ENCODE data around the gene FAM20A.
"Not testable (repeated sequence)": the region's sequence is repeated elsewhere in the genome, so short reads cannot be mapped to it uniquely, and the experiment has no call there.

Gene FAM20A

DNA sequence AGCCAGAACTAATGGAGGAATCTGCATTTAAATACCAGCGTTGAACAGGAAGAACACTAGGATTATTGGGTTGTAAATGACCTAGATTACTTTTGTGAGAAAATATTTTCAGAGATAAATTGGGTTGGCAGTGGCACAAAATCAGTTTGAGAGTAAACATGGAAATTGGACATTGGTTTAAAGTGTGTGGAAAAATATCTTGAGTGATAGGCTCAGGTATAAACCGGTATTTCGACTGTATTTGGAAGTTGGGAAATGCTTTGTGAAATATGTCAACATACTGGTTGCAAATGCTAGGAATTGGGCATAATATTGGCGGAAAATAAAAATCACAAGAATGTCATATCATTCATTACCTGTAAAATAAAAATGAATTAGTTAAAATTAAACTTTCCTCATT lies 73.9 kb downstream of the FAM20A start:
- no peaks in the 10 kb centered on the region for H4K20me1 ChIP-seq (ENCODE audit: insufficient read depth)
- no peaks in the 10 kb centered on the region for H3K27me3 ChIP-seq (ENCODE audit: insufficient read depth, low read depth)
- TF ChIP-seq, protein P1, sequence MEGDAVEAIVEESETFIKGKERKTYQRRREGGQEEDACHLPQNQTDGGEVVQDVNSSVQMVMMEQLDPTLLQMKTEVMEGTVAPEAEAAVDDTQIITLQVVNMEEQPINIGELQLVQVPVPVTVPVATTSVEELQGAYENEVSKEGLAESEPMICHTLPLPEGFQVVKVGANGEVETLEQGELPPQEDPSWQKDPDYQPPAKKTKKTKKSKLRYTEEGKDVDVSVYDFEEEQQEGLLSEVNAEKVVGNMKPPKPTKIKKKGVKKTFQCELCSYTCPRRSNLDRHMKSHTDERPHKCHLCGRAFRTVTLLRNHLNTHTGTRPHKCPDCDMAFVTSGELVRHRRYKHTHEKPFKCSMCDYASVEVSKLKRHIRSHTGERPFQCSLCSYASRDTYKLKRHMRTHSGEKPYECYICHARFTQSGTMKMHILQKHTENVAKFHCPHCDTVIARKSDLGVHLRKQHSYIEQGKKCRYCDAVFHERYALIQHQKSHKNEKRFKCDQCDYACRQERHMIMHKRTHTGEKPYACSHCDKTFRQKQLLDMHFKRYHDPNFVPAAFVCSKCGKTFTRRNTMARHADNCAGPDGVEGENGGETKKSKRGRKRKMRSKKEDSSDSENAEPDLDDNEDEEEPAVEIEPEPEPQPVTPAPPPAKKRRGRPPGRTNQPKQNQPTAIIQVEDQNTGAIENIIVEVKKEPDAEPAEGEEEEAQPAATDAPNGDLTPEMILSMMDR (conservative IDR thresholded peaks at IDR 0.05; ENCODE audit: low read depth, low read length) = no peak
- H2AFZ ChIP-seq (ENCODE audit: low read depth) = no peak overlapping the region
- H3K27ac ChIP-seq = no peak overlapping the region
- no peak overlapping the region for H3K4me2 ChIP-seq
- H3K4me1 ChIP-seq (ENCODE audit: low read depth, poor library complexity, severe bottlenecking) = no peaks in the 10 kb centered on the region
- H3K36me3 ChIP-seq (ENCODE audit: insufficient read depth) = peaks cover 7% of the 10 kb centered on the region; the same call in 1 of the 2 replicates
- H3K9ac ChIP-seq = no peak overlapping the region
- no peak overlapping the region for H3K4me3 ChIP-seq (IDR thresholded peaks at IDR 0.05; ENCODE audit: insufficient read depth, low read depth, low read length)
- H3K79me2 ChIP-seq (ENCODE audit: insufficient read depth, low read depth) = no peaks in the 10 kb centered on the region

DNA sequence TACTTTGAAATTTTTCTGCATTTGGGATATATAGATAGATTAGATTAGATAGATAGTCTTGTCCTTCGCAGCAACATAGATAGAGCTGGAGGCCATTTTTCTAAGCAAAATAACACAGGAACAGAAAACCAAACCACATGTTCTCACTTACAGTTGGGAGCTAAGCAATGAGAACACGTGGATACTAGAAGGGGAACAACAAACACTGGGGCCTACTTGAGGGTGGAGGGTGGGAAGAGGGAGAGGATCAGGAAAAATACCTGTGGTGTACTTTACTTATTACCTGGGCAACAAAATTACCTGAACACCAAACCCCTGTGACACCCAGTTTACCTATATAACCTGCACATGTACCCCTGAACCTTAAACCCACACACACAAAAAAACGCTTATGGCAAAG lies 74.6 kb downstream of the FAM20A start:
- TF ChIP-seq, protein P1 (conservative IDR thresholded peaks at IDR 0.05; ENCODE audit: low read depth, low read length) = no peak
- H3K4me2 ChIP-seq = no peak overlapping the region
- H3K9ac ChIP-seq = no peak overlapping the region
- H3K27me3 ChIP-seq (ENCODE audit: insufficient read depth, low read depth) = no peaks in the 10 kb centered on the region
- no peak overlapping the region for H3K27ac ChIP-seq
- no peak overlapping the region for H3K4me3 ChIP-seq (IDR thresholded peaks at IDR 0.05; ENCODE audit: insufficient read depth, low read depth, low read length)
- no peaks in the 10 kb centered on the region for H3K79me2 ChIP-seq (ENCODE audit: insufficient read depth, low read depth)
- H2AFZ ChIP-seq (ENCODE audit: low read depth) = no peak overlapping the region
- H3K4me1 ChIP-seq (ENCODE audit: low read depth, poor library complexity, severe bottlenecking) = no peaks in the 10 kb centered on the region
- peaks cover 7% of the 10 kb centered on the region; the same call in 1 of the 2 replicates for H3K36me3 ChIP-seq (ENCODE audit: insufficient read depth)
- H4K20me1 ChIP-seq (ENCODE audit: insufficient read depth) = no peaks in the 10 kb centered on the region

DNA sequence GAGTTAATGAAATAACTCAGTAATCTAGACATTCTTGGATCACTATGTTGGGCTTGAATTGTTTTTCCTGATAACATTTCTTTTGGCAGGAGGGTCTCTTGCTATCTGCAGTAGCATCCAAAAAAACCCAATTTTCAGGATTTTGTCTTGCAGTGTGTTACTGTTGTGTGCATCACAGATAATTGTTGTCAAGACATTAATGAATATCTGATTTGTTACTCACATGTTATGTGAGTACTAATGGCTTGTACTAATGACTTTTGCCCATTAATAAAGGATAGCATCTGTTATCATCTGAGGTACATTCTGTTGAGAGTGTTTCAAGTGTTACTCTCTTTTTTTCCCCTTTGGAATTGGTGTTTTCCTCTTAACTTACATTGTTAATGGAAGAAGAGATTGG lies 78.9 kb downstream of the FAM20A start:
- no peaks in the 10 kb centered on the region for H3K4me1 ChIP-seq (ENCODE audit: low read depth, poor library complexity, severe bottlenecking)

DNA sequence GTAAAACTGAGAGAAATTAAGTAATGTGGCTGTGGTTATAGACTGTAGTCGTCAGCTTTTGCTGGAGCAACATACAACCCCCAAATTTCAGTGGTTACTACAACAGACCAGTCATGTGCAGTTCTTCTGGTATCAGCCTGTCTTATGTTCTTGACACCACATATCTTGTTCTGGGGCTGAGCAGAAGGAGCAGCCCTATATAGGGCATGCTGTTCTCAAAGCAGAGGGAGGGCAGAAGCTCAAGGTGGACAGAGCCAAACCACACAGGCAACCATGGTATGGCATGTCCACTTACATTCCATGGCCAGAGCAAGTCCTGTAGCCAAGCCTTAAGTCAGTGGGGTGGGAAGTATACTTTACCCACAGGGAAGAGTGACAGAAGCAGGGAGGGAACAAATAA lies 81.3 kb downstream of the FAM20A start:
- H3K4me1 ChIP-seq (ENCODE audit: low read depth, poor library complexity, severe bottlenecking) = peaks cover 4% of the 10 kb centered on the region
- TF ChIP-seq, protein P1 (conservative IDR thresholded peaks at IDR 0.05; ENCODE audit: low read depth, low read length) = no peak
- peaks cover 6% of the 10 kb centered on the region; the same call in 1 of the 2 replicates for H3K36me3 ChIP-seq (ENCODE audit: insufficient read depth)
- H3K27me3 ChIP-seq (ENCODE audit: insufficient read depth, low read depth) = no peaks in the 10 kb centered on the region
- H3K27ac ChIP-seq = no peak overlapping the region
- H2AFZ ChIP-seq (ENCODE audit: low read depth) = no peak overlapping the region
- H3K9ac ChIP-seq = no peak overlapping the region
- H4K20me1 ChIP-seq (ENCODE audit: insufficient read depth) = 0 out of 2 replicates have a peak, but pooled peaks cover 5% of the 10 kb centered on the region
- H3K4me2 ChIP-seq = no peak overlapping the region
- H3K79me2 ChIP-seq (ENCODE audit: insufficient read depth, low read depth) = peaks cover 13% of the 10 kb centered on the region
- H3K4me3 ChIP-seq (IDR thresholded peaks at IDR 0.05; ENCODE audit: insufficient read depth, low read depth, low read length) = no peak overlapping the region

More for the DNA sequence above, 78.9 kb downstream of the FAM20A start:
- Histone ChIP-seq H3K27me3 (ENCODE audit: insufficient read depth, low read depth) (no peaks in the 10 kb centered on the region), H3K27ac (no peak overlapping the region), H3K79me2 (ENCODE audit: insufficient read depth, low read depth) (no peaks in the 10 kb centered on the region), H2AFZ (ENCODE audit: low read depth) (no peak overlapping the region), H3K9ac (no peak overlapping the region), H3K4me2 (no peak overlapping the region), H3K36me3 (ENCODE audit: insufficient read depth) (peaks cover 7% of the 10 kb centered on the region; the same call in 1 of the 2 replicates), H3K4me3 (IDR thresholded peaks at IDR 0.05; ENCODE audit: insufficient read depth, low read depth, low read length) (no peak overlapping the region), H4K20me1 (ENCODE audit: insufficient read depth) (no peaks in the 10 kb centered on the region)
- TF ChIP-seq, protein P1 (conservative IDR thresholded peaks at IDR 0.05; ENCODE audit: low read depth, low read length) = no peak

DNA sequence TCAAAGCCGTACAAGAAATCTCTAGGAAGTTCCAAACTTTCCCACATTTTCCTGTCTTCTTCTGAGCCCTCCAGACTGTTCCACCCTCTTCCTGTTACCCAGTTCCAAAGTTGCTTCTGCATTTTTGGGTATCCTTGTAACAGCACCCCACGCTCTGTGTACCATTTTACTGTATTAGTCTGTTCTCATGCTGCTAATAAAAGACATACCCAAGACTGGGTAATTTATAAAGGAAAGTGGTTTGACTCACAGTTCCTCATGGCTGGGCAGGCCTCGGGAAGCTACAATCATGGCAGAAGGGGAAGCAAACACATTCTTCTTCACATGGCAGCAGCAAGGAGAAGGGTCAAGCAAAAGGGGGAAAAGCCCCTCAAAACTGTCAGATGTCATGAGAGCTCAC lies 82.1 kb downstream of the FAM20A start:
- not testable (repeated sequence) for H3K27ac ChIP-seq; H3K4me3 ChIP-seq (IDR thresholded peaks at IDR 0.05; ENCODE audit: insufficient read depth, low read depth, low read length); H3K36me3 ChIP-seq (ENCODE audit: insufficient read depth); H2AFZ ChIP-seq (ENCODE audit: low read depth); H3K9ac ChIP-seq; H3K27me3 ChIP-seq (ENCODE audit: insufficient read depth, low read depth); H3K4me2 ChIP-seq
- Histone ChIP-seq H4K20me1 (ENCODE audit: insufficient read depth) (0 out of 2 replicates have a peak, but pooled peaks cover 11% of the 10 kb centered on the region), H3K79me2 (ENCODE audit: insufficient read depth, low read depth) (peaks cover 22% of the 10 kb centered on the region), H3K4me1 (ENCODE audit: low read depth, poor library complexity, severe bottlenecking) (peaks cover 12% of the 10 kb centered on the region)
